Natural killer cell treated with Interleukin-12 subunit alpha and Interleukin-12 subunit beta and Interleukin-15 and Interleukin-18, amount 100 ng/mL, for 72 hours (primary cell): ENCODE results near the gene RUNX1. TPM values are rescaled to one million over a fixed set of nuclear protein-coding genes. Genes with fewer than 3 reads are reported as not detected.

Experiments used
- ATAC-seq, 2 donors: fragments of 150-1000 bp; cut with Tn5 transposase in 1 of 2; sonication (Bioruptor Pico), chemical (Tn5 transposase) in 1 of 2; 2 replicates each; pipeline ENCODE4 v1.10.0; 2021
- DNase-seq: peaks from one replicate; pipeline ENCODE4 v3.0.0; 2022; ENCODE audit warnings: low spot score
- H3K27ac Mint-ChIP-seq, 2 donors: 1 replicate in 1 of 2; 2 replicates in 1 of 2; pipeline ENCODE4 v1.8.0; 2022; ENCODE audit warnings: mixed read lengths in 2 of 2, mild to moderate bottlenecking in 1 of 2, moderate library complexity in 1 of 2
- H3K27me3 Mint-ChIP-seq, 2 donors: 1 replicate in 1 of 2; 2 replicates in 1 of 2; pipeline ENCODE4 v1.8.0; 2022; ENCODE audit warnings: mixed read lengths in 2 of 2
- H3K36me3 Mint-ChIP-seq: one replicate; pipeline ENCODE4 v1.8.0; 2022; ENCODE audit warnings: mixed read lengths
- H3K4me1 Mint-ChIP-seq, 2 donors: 1 replicate in 1 of 2; 2 replicates in 1 of 2; pipeline ENCODE4 v1.8.0; 2022; ENCODE audit warnings: low read depth in 2 of 2, mixed read lengths in 2 of 2, mild to moderate bottlenecking in 1 of 2
- H3K4me3 Mint-ChIP-seq: one replicate; pipeline ENCODE4 v1.8.0; 2022; ENCODE audit warnings: mixed read lengths
- H3K9me3 Mint-ChIP-seq: 2 replicates; pipeline ENCODE4 v1.8.0; 2022; ENCODE audit warnings: mixed read lengths
- total RNA-seq, 2 donors: library from RNA; stranded (reverse); gene quantifications; one replicate each; pipeline ENCODE4 v1.2.3, GENCODE V29; 2022

The RUNX1 gene
- total RNA-seq, 2 donors from 2014 or later = 67.8 to 121 TPM

DNA sequence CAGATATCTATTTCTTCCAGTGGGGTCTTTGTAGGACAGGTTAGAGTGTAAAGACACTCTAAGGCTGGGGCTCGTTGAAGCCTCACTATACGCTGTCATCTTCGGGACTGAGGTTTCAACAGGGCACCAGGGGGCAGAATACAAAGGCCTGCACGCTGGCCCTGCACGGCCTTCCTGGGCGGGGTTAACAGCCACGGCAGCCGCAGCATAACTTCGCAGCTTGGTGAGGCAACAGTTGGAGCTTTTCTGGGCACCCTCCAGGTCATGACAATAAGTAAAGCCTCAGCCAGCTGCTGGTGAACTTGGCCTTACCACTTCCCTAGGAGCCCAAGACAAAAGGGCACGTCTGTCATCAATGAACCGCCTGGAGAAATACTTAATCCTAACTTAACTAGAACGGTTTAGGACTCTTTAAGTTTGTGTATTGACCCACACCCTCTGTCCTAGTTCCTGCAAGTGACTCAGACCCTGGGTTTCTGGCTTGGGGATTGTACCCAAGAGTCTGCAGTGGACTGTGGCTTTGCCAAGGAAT is 2.3 kb upstream of the RUNX1 start:
- H3K4me1 Mint-ChIP-seq = peaks cover 61 to 63% of the 10 kb centered on the region in 2 donors
- no peaks in the 10 kb centered on the region for H3K27me3 Mint-ChIP-seq

DNA sequence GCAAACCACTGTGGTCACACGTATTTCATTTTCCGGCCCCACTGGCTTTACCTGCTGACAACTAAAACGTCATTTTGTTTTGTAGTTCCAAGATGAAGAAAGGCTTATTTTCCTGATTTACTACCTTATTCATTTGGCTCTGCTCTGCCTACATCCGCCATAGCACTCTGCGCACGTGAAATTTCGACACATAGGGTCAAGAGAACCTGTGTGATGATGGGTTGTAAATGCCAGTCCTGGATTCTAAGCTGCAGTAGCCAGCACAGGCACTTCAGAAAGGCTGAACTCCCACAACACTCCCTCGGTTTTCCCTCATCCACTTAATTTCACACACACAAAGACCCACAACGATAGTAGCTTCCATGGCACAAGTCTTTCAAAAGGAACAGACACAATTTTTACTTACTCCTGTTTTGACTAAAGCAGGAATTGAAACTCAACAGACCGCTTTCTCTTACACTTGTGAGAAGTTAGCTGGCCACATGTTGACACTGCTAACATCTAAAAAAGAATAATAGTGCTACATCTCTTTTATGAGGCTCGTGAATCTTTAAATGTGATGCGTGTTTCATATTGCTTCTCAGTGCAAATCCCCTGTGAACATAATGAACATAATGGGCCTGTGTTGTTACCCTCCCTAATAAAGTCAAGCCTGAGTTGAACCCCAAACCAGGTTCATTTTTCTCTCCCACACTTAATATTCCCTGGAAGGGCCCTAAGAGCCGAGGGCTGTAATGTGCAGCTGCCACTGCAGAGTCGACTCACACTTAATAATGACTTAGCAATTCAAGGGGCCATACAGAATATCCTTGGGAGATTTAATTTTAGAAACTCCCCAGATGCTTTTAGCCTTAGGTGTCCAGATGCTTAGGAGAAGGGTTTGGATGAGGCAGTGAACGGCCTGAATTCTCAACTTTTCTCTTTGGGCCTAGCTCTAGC is 1.5 kb upstream of the RUNX1 start:
- DNase-seq = no peak
- H3K27ac Mint-ChIP-seq = peak overlapping the region; percentile 95

More for the DNA sequence above, 2.3 kb upstream of the RUNX1 start:
- ATAC-seq (peak; percentile 71 to 80), DNase-seq (peak; percentile 95)
- peak overlapping the region; percentile 98 for H3K4me3 Mint-ChIP-seq
- H3K36me3 Mint-ChIP-seq = peaks cover 4% of the 10 kb centered on the region
- H3K9me3 Mint-ChIP-seq = no peaks in the 10 kb centered on the region
- peak overlapping the region; percentile 95 for H3K27ac Mint-ChIP-seq

DNA sequence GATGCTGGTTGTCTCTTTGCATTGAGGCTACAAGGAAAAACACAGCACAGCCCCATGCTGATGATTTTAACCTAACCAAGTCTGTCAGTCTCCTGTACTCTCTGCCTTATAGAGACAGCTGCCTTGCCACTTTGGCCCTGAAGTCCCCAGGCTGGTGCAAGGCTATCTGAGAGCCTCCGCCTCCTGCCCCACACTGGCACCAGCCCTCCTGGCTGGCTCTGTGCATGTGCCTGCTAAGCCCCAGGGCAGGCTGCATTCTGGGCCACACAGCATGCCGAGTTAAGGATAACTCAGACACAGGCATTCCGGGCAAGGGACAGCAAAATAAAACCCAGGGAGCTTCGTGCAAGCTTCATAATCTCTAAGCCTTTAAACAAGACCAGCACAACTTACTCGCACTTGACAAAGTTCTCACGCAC is 910 bp downstream of the RUNX1 start:
- peak overlapping the region; percentile 98 for H3K4me3 Mint-ChIP-seq
- peak overlapping the region; percentile 95 for H3K27ac Mint-ChIP-seq
- peaks cover 4% of the 10 kb centered on the region for H3K36me3 Mint-ChIP-seq
- DNase-seq (no peak), ATAC-seq (no peak)
- H3K9me3 Mint-ChIP-seq = no peaks in the 10 kb centered on the region
- H3K27me3 Mint-ChIP-seq = no peaks in the 10 kb centered on the region
- peaks cover 83 to 86% of the 10 kb centered on the region in 2 donors for H3K4me1 Mint-ChIP-seq

More for the DNA sequence above, 1.5 kb upstream of the RUNX1 start:
- Mint-ChIP-seq H3K27me3 (no peaks in the 10 kb centered on the region), H3K9me3 (no peaks in the 10 kb centered on the region), H3K4me1 (peaks cover 64 to 68% of the 10 kb centered on the region in 2 donors), H3K36me3 (peaks cover 4% of the 10 kb centered on the region), H3K4me3 (peak overlapping the region; percentile 98)
- ATAC-seq = peak; percentile 2 to 7

DNA sequence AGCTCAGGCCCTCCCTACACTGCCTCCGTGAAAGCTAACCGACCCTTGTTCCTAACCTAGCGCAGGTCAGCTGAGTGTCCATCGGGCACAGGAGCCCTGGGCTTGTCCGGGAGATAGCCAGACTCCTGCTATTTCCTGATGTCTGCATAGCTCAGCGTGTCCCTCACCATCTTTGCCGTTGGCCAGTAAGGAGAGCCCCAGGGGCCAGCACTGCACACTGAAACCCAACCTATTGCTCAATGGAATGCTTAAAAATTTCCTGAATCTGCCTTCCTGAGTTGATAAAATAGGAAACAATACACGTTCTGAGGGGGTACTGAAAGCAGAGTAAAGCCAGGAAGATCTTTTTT is 2.2 kb downstream of the RUNX1 start:
- Mint-ChIP-seq H3K27ac (peak overlapping the region; percentile 95), H3K27me3 (no peaks in the 10 kb centered on the region), H3K4me3 (peak overlapping the region; percentile 98), H3K9me3 (no peaks in the 10 kb centered on the region), H3K4me1 (peaks cover 84 to 97% of the 10 kb centered on the region in 2 donors), H3K36me3 (peaks cover 4% of the 10 kb centered on the region)
- DNase-seq = no peak
- ATAC-seq = no peak

DNA sequence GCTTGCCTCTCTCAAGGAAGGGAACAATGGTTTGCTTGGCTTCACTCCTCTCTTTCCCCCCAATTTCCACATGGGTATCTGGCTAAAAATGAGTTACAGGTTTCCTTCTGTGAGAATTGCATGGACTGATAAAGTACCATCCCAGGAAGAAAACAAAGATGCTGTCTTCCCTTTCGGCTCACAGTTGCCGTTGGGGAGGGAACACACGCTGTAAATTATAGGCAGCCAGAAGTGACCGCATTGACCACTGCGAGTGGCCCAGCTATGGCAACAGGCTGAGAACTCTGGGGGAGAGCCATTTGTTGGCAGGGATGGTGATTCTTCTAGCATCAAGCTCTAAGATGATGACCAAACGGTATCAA is 2.9 kb downstream of the RUNX1 start:
- Mint-ChIP-seq H3K36me3 (peaks cover 4% of the 10 kb centered on the region), H3K27me3 (no peaks in the 10 kb centered on the region), H3K9me3 (no peaks in the 10 kb centered on the region), H3K4me1 (peaks cover 87 to 97% of the 10 kb centered on the region in 2 donors), H3K27ac (peak overlapping the region; percentile 95), H3K4me3 (peak overlapping the region; percentile 98)
- ATAC-seq (no peak), DNase-seq (no peak)

DNA sequence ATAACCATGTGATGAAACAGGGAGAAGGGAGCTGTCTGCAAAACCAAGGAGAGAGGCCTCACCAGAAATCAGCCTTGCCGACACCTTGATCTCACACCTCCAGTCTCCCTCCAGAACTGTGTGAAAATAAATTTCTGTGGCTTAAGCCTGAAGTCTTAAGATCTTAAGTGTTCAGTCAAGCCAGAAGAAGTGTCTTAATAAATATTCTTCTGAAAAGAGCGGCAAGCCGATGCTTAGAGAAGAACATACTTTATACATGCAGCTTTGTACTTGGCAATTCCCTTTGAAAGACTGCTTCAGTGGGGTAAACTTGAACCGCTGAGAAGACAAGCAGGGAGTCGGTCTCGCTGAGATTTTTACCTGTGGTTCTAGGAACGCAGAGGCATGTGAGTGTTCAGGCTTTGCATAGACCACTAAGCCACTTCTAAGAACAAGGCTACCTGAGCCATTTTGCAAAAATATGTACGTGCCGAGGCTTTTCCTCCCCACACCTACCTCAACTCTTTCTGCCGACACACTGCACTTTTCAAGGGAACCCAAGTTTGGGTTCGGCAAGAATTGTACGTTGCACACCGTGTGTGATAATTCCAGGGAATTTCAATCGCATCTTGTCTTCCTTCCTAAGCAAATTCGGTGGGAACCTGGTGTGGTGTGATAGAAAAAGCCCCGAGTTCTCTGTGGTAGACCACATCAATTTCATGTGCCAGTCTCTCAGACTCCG is 3.4 kb downstream of the RUNX1 start:
- H3K27me3 Mint-ChIP-seq = no peaks in the 10 kb centered on the region
- DNase-seq (peak; percentile 70), ATAC-seq (no peak)
- no peaks in the 10 kb centered on the region for H3K9me3 Mint-ChIP-seq
- H3K4me1 Mint-ChIP-seq = peaks cover 87 to 97% of the 10 kb centered on the region in 2 donors
- peaks cover 4% of the 10 kb centered on the region for H3K36me3 Mint-ChIP-seq
- peak overlapping the region; percentile 95 for H3K27ac Mint-ChIP-seq
- peak overlapping the region; percentile 98 for H3K4me3 Mint-ChIP-seq

DNA sequence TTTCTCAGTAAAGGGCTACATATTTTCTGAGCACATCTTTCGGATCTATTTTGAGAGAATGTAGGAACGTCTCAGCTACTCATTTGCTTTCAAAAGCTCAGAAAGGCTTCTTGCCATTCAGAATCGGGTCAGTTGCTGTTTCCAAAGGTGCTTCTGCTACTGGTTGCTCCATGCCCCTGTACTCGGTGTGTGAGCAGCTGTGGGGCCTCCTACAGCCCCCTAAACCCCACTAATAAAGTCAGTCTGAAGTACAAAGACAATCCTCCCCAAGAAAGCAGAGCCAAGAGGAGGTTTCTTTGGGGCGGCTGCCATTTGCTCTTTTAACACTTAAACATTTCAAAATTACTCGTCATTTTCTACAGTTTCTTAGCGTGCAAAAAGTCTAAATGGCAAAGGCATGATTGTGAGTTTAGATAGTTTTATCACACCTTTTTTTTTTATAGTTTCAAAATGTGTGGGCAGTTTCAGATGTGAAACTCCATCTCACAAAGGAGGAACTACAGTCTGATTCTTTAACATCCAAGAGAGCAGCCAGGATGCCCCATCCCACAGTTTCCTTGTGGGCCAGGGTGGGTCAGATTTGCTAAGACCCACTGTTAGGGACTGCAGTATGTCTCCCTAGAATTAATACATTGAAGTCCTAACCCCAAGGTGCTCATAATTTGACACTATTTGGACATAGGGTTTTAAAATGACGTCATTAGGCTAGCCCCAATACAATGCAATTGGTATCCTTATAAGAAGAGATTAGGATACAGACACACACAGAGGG is 4.1 kb downstream of the RUNX1 start:
- Mint-ChIP-seq H3K27me3 (no peaks in the 10 kb centered on the region), H3K4me3 (peak overlapping the region; percentile 98), H3K27ac (peak overlapping the region; percentile 95), H3K36me3 (peaks cover 4% of the 10 kb centered on the region), H3K4me1 (peaks cover 81 to 95% of the 10 kb centered on the region in 2 donors), H3K9me3 (no peaks in the 10 kb centered on the region)
- no peak for DNase-seq
- ATAC-seq = peak; percentile 1 to 2

DNA sequence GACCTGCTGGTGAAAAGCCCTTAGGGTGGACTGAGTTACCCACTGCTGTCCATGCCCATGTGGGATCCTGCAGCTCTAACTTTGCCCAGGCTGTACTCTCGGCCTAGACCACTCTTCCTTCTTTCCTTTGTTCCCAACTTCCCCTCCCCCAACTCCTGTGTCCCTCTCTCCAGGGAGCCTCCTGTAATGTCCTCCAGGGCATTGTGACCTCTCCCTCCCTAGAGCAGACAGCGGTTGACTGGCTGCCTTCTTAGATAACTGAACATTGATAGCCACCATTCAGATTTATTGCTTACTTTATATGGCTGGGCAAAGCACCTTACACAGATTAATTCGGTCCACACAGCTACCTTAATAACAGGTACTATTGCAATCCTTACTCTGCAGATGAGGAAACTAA is 5.0 kb downstream of the RUNX1 start:
- ATAC-seq (no peak), DNase-seq (no peak)
- peak overlapping the region; percentile 98 for H3K4me3 Mint-ChIP-seq
- H3K9me3 Mint-ChIP-seq = no peaks in the 10 kb centered on the region
- H3K4me1 Mint-ChIP-seq = peaks cover 76 to 88% of the 10 kb centered on the region in 2 donors
- H3K36me3 Mint-ChIP-seq = peaks cover 4% of the 10 kb centered on the region
- H3K27me3 Mint-ChIP-seq = no peaks in the 10 kb centered on the region
- H3K27ac Mint-ChIP-seq = peak overlapping the region; percentile 95

DNA sequence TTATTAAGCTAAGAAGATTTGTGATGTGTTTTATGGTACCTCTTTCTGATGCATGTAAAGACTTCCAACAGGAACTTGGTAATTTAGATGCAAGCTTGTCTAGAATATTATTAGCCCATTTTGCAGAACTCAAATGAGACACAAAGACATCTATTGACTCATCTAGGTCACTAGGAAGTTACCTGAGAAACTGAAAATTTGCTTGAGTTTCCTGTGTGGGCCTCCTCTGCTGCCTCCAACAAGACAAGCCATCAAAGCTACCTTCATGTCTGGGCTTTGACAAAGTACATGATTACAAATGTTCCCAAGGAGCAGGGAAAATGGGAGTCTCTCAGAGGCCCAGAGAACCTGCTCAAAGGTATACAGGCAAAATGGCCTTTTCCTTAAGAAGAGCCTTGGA is 5.6 kb downstream of the RUNX1 start:
- ATAC-seq (no peak), DNase-seq (no peak)
- Mint-ChIP-seq H3K36me3 (peaks cover 4% of the 10 kb centered on the region), H3K4me3 (peak overlapping the region; percentile 98), H3K27ac (peak overlapping the region; percentile 95), H3K27me3 (no peaks in the 10 kb centered on the region), H3K4me1 (peaks cover 77 to 88% of the 10 kb centered on the region in 2 donors), H3K9me3 (no peaks in the 10 kb centered on the region)

DNA sequence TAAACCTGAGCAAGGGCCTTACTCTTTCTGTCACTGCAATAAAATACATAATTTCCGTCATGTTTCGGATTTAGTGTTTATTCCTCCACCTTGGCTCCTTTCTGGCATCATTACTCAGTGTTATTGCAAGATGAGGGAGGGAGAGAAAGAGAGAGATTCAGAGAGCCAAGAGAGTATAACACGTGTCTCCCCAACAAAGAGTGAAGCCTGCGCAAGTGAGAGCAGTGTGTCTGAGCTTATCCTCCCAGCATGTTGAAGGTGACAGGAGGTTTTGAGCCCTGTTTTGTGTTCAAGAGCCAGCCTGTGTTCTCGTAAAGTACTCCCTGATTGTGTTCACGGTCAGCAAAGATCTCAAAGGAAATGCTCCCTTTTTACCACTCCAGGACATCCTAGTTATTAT is 6.3 kb downstream of the RUNX1 start:
- peaks cover 78 to 88% of the 10 kb centered on the region in 2 donors for H3K4me1 Mint-ChIP-seq
- ATAC-seq (no peak), DNase-seq (no peak)
- peak overlapping the region; percentile 95 for H3K27ac Mint-ChIP-seq
- peaks cover 4% of the 10 kb centered on the region for H3K36me3 Mint-ChIP-seq
- H3K4me3 Mint-ChIP-seq = peak overlapping the region; percentile 98
- no peaks in the 10 kb centered on the region for H3K27me3 Mint-ChIP-seq
- no peaks in the 10 kb centered on the region for H3K9me3 Mint-ChIP-seq

DNA sequence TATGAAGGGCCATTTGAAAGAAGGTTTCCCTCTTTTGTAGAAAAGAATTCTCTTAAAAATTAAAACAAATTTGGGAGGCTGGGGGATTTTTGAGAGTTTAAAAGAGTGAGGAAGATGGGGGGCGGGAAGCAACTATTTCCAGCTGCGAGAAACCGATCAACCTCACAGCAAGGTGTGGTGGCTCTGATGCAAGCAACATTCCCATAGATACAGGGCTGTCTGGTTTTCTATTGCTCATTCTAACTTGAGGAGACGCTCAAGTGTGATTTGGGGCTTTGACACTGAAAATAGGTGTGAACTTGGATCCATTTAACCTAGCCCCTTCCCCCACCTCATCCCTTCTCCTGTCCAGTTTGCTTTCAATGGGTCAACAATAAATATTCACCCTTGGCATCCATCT is 7.2 kb downstream of the RUNX1 start:
- ATAC-seq (no peak), DNase-seq (no peak)
- Mint-ChIP-seq H3K27me3 (no peaks in the 10 kb centered on the region), H3K4me1 (peaks cover 78 to 88% of the 10 kb centered on the region in 2 donors), H3K4me3 (peak overlapping the region; percentile 98), H3K27ac (peak overlapping the region; percentile 95), H3K9me3 (no peaks in the 10 kb centered on the region), H3K36me3 (no peaks in the 10 kb centered on the region)

DNA sequence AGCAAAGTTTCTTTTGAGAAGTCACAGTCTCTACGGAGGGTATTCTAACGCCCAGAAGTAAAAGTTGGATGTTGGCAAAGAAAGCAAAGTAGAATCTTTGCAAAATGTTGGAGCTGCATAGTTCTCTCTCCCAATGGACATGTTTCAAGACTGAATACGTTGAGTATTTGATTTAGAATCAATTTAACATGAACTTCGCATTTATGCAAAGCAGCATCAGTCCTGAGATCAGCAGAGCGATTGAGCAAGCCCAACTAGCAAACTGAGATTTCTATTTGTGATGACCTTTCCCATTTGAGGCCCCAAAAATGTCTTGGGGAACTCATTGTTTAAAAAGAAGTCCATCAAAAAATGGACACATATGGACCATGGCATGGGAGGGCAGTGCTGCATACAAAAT is 8.0 kb downstream of the RUNX1 start:
- Mint-ChIP-seq H3K27ac (peak overlapping the region; percentile 95), H3K9me3 (no peaks in the 10 kb centered on the region), H3K36me3 (no peaks in the 10 kb centered on the region), H3K4me1 (peaks cover 81 to 89% of the 10 kb centered on the region in 2 donors), H3K4me3 (peak overlapping the region; percentile 98), H3K27me3 (no peaks in the 10 kb centered on the region)
- no peak for DNase-seq
- no peak for ATAC-seq

DNA sequence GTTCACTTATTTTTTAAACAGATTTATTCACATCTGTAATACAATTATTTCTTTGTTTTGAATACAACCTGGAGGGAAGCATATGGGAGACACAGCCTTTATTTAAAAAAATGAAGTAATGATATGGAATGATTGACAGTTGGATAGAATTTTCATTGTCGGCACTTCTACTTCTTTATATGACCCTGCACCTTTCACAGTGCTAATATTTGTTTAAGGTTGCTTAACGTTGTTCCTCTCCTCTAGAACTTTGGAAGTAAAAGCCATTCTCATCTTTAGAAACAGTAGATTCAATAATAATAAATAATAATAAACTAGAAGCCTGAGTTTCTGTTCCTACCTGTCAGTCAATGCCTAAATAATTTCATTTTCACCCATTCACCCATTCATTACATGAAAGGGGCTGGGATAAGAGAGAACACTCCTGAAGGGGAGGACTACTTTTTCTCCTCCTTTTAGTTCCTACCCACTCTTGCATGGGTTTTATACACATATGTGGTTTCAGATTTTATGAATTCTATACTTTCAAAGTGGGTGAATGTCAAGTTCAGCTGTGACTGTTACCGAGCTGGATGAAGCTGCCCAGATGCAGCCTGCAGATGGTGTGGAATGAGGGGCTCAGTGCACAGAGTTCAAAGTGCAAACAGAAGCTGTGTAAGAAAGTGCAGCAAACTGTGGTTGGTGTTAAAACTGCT is 9.4 kb downstream of the RUNX1 start:
- Mint-ChIP-seq H3K27ac (peak overlapping the region; percentile 95), H3K36me3 (no peaks in the 10 kb centered on the region), H3K27me3 (no peaks in the 10 kb centered on the region), H3K4me3 (peak overlapping the region; percentile 65), H3K4me1 (peaks cover 80 to 92% of the 10 kb centered on the region in 2 donors), H3K9me3 (no peaks in the 10 kb centered on the region)
- ATAC-seq (no peak), DNase-seq (no peak)
